Upper lobe of right lung (tissue), 1 donor: ENCODE data around the gene NAP1L4. TPM values are rescaled to one million over a fixed set of nuclear protein-coding genes. Genes with fewer than 3 reads are reported as not detected.

Source experiments
- ATAC-seq: fragments of 200-7000 bp; cut with Tn5 transposase; one replicate; pipeline ENCODE4 v1.9.1; 2020; ENCODE audit warnings: mild to moderate bottlenecking, moderate library complexity
- DNase-seq: peaks from one replicate; pipeline ENCODE4 v3.0.0-alpha.2; 2020
- H3K27ac ChIP-seq: fragments of 200-600 bp; one replicate; pipeline ENCODE4 v1.8.0; 2022
- H3K27me3 ChIP-seq: fragments of 200-600 bp; one replicate; pipeline ENCODE4 v1.8.0; 2022; ENCODE audit warnings: mild to moderate bottlenecking
- H3K36me3 ChIP-seq: fragments of 200-600 bp; one replicate; pipeline ENCODE4 v1.8.0; 2022
- H3K4me1 ChIP-seq: fragments of 200-600 bp; one replicate; pipeline ENCODE4 v1.8.0; 2022
- H3K4me3 ChIP-seq: fragments of 200-600 bp; one replicate; pipeline ENCODE4 v1.8.0; 2022; ENCODE audit warnings: mild to moderate bottlenecking
- H3K9me3 ChIP-seq: fragments of 200-600 bp; one replicate; pipeline ENCODE4 v1.8.0; 2022
- CTCF ChIP-seq: fragments of 200-600 bp; IDR thresholded peaks from one replicate; pipeline ENCODE4 v1.8.0; 2022; ENCODE audit warnings: antibody characterized with exemption
- intact Hi-C: fragments of 100-400 bp; cut with DNase I; formaldehyde crosslinking; loops from one replicate; pipeline ENCODE4 v1.11.0; 2022
- total RNA-seq: library from RNA; stranded (reverse); fragmentation: NEBNext Ultra II Directional; extraction: Animal tissue kit (Norgen Biotek cat#: 25700); gene quantifications from one replicate; pipeline ENCODE4 v1.2.1, GENCODE V29; 2021
- donor health status: DM: no; HTN: yes; CAD: no; lungs with severe emphysema.

NAP1L4 gene
- total RNA-seq, 1 donor from 2014 or later = 92.7 TPM

- intact Hi-C loops = no loop called here
- ATAC-seq = no peak
- no peaks in the 10 kb centered on the region for H3K9me3 ChIP-seq
- TF ChIP-seq CTCF = no peak
- DNase-seq = no peak
- no peaks in the 10 kb centered on the region for H3K27me3 ChIP-seq
- H3K36me3 ChIP-seq = no peaks in the 10 kb centered on the region
- no peak overlapping the region for H3K27ac ChIP-seq
- peaks cover 30% of the 10 kb centered on the region for H3K4me1 ChIP-seq
- no peak overlapping the region for H3K4me3 ChIP-seq
Observed at GRCh38 chr11:2904153-2905052, 87.7 kb downstream of the NAP1L4 start.

- H3K4me1 ChIP-seq = peaks cover 37% of the 10 kb centered on the region
- no peak overlapping the region for H3K4me3 ChIP-seq
- no peak for ATAC-seq
- TF ChIP-seq CTCF = no peak
- H3K9me3 ChIP-seq = no peaks in the 10 kb centered on the region
- H3K36me3 ChIP-seq = no peaks in the 10 kb centered on the region
- no peaks in the 10 kb centered on the region for H3K27me3 ChIP-seq
- no peak overlapping the region for H3K27ac ChIP-seq
- intact Hi-C loops = no loop called here
- DNase-seq = no peak
Observed at GRCh38 chr11:2903672-2904011, 88.5 kb downstream of the NAP1L4 start.

GRCh38 chr11:2902784-2903671, 89.1 kb downstream of the NAP1L4 start:
- Histone ChIP-seq H3K4me1 (peaks cover 41% of the 10 kb centered on the region), H3K9me3 (no peaks in the 10 kb centered on the region), H3K27ac (peak overlapping the region; percentile 84), H3K36me3 (no peaks in the 10 kb centered on the region), H3K27me3 (no peaks in the 10 kb centered on the region), H3K4me3 (peak overlapping the region; percentile 66)
- intact Hi-C loops = no loop called here
- DNase-seq = no peak
- ATAC-seq = no peak
- no peak for TF ChIP-seq CTCF

GRCh38 chr11:2901854-2902783, 90.0 kb downstream of the NAP1L4 start:
- DNase-seq (peak; percentile 98), ATAC-seq (peak; percentile 92)
- Histone ChIP-seq H3K4me1 (peaks cover 44% of the 10 kb centered on the region), H3K4me3 (peak overlapping the region; percentile 66), H3K27ac (peak overlapping the region; percentile 84), H3K27me3 (no peaks in the 10 kb centered on the region), H3K9me3 (no peaks in the 10 kb centered on the region), H3K36me3 (no peaks in the 10 kb centered on the region)
- no peak for TF ChIP-seq CTCF
- intact Hi-C loops = no loop called here

GRCh38 chr11:2901196-2901796, 90.8 kb downstream of the NAP1L4 start:
- DNase-seq = no peak
- Histone ChIP-seq H3K36me3 (no peaks in the 10 kb centered on the region), H3K27me3 (no peaks in the 10 kb centered on the region), H3K4me1 (peaks cover 44% of the 10 kb centered on the region), H3K9me3 (no peaks in the 10 kb centered on the region), H3K4me3 (peak overlapping the region; percentile 66), H3K27ac (peak overlapping the region; percentile 84)
- no peak for TF ChIP-seq CTCF
- intact Hi-C loops = no loop called here
- ATAC-seq = no peak
